ENCODE measurements around the gene FAM174A. TPM values are rescaled to one million over a fixed set of nuclear protein-coding genes. Genes with fewer than 3 reads are reported as not detected.

The FAM174A gene
- total and polyA plus RNA-seq, 2 of the 4 experiments (the other 2 are of a cell fraction): 2.7 to 10.3 TPM

GRCh38 chr5:100516285-100516684 lies 18.9 kb upstream of the FAM174A start:
- Histone ChIP-seq H2BK120ac (ENCODE audit: low read depth, low read length) (no peak overlapping the region), H4K20me1 (ENCODE audit: insufficient read depth, low read length) (no peaks in the 10 kb centered on the region), H2BK5ac (ENCODE audit: low read depth, low read length, poor library complexity, severe bottlenecking) (no peak overlapping the region), H4K5ac (ENCODE audit: low read depth, low read length) (no peak overlapping the region), H3K79me1 (ENCODE audit: low read depth in 1 of 2, low read length in 2 of 2) (no peaks in the 10 kb centered on the region), H3K4me1 (ENCODE audit: control insufficient read depth, insufficient read depth, low read length) (no peaks in the 10 kb centered on the region), H4K8ac (ENCODE audit: low read depth in 2 of 2, low read length in 2 of 2) (no peak overlapping the region), H2AK9ac (replicated peaks; ENCODE audit: low read depth, low read length, poor library complexity) (no peak overlapping the region), H3K4ac (ENCODE audit: low read depth, low read length) (no peak overlapping the region), H2AK5ac (ENCODE audit: low read depth, low read length) (no peak overlapping the region), H2BK15ac (ENCODE audit: low read depth, low read length) (no peak overlapping the region), H3K56ac (ENCODE audit: extremely low read depth, insufficient read depth, low read length) (no peak overlapping the region), H3K4me2 (ENCODE audit: low read depth, low read length) (no peak overlapping the region), H3K18ac (ENCODE audit: low read depth, low read length) (no peak overlapping the region), H3K23ac (ENCODE audit: low read depth, low read length) (no peak overlapping the region), H3K27ac (ENCODE audit: insufficient read depth, low read length) (no peak overlapping the region), H3K27me3 (ENCODE audit: control insufficient read depth, insufficient read depth, low read length) (no peaks in the 10 kb centered on the region), H3K9me3 (ENCODE audit: control insufficient read depth, insufficient read depth, low read length) (no peaks in the 10 kb centered on the region; the same call in none of the 2 replicates), H3K4me3 (ENCODE audit: insufficient read depth, low read depth, low read length) (no peak overlapping the region), H3K14ac (replicated peaks; ENCODE audit: low read depth, low read length) (no peak overlapping the region), H3K36me3 (ENCODE audit: control insufficient read depth, insufficient read depth, low read length) (no peaks in the 10 kb centered on the region), H3K9me1 (ENCODE audit: insufficient read depth, low read length) (no peaks in the 10 kb centered on the region), H4K91ac (ENCODE audit: insufficient read depth, low read depth, low read length) (no peak overlapping the region), H2BK20ac (ENCODE audit: low read depth, low read length) (no peak overlapping the region), H3K9ac (ENCODE audit: low read depth, low read length) (no peak overlapping the region), H2AFZ (replicated peaks; ENCODE audit: low read length, poor library complexity) (no peak overlapping the region)
- ATAC-seq (ENCODE audit: low read depth) (no peak), DNase-seq (no peak)
- ChIA-PET POLR2A (ENCODE audit: unreplicated experiment) (no interaction called here), CTCF (no interaction called here)
- in situ Hi-C loops (cut with MboI; ENCODE audit: low sequenced_read_pairs): no loop called here
- intact Hi-C loops (cut with micrococcal nuclease): no loop called here
- no TSS peak for BruUV-seq (replicated peaks)
- WGBS, 2 experiments (ENCODE audit: extremely low coverage in 2 of 2, insufficient read length in 1 of 2): no CpG with 5 or more reads among the region's 1 CpG
- dilution Hi-C loops (cut with HindIII; ENCODE audit: low sequenced_read_pairs, unreplicated experiment): no loop called here
- TF ChIP-seq MXI1 (IDR thresholded peaks at IDR 0.05; ENCODE audit: borderline replicate concordance, low read depth, low read length): no peak
- TF ChIP-seq RFX5 (IDR thresholded peaks at IDR 0.05; ENCODE audit: low read depth, low read length): no peak
- TF ChIP-seq MAFK (IDR thresholded peaks at IDR 0.05; ENCODE audit: low read depth, low read length): no peak
- TF ChIP-seq USF2 (IDR thresholded peaks at IDR 0.05; ENCODE audit: low read depth, low read length): no peak
- TF ChIP-seq NFE2L2 (IDR thresholded peaks at IDR 0.05; ENCODE audit: low read depth, low read length): no peak
- TF ChIP-seq, protein P1, sequence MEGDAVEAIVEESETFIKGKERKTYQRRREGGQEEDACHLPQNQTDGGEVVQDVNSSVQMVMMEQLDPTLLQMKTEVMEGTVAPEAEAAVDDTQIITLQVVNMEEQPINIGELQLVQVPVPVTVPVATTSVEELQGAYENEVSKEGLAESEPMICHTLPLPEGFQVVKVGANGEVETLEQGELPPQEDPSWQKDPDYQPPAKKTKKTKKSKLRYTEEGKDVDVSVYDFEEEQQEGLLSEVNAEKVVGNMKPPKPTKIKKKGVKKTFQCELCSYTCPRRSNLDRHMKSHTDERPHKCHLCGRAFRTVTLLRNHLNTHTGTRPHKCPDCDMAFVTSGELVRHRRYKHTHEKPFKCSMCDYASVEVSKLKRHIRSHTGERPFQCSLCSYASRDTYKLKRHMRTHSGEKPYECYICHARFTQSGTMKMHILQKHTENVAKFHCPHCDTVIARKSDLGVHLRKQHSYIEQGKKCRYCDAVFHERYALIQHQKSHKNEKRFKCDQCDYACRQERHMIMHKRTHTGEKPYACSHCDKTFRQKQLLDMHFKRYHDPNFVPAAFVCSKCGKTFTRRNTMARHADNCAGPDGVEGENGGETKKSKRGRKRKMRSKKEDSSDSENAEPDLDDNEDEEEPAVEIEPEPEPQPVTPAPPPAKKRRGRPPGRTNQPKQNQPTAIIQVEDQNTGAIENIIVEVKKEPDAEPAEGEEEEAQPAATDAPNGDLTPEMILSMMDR (conservative IDR thresholded peaks at IDR 0.05; ENCODE audit: low read depth, low read length): no peak
- TF ChIP-seq BHLHE40 (IDR thresholded peaks at IDR 0.05; ENCODE audit: low read depth, low read length): no peak
